ENCODE measurements around the gene VAMP5.
"Not testable (repeated sequence)": the region's sequence is repeated elsewhere in the genome, so short reads cannot be mapped to it uniquely, and the experiment has no call there.

Gene VAMP5

GRCh38 chr2:85600951-85601770 lies 16.9 kb downstream of the VAMP5 start:
- in situ Hi-C loops (cut with MboI; ENCODE audit: low pct_unique_long_range_greater_than_20kb, low sequenced_read_pairs, unreplicated experiment) = no loop called here
- no peak for TF ChIP-seq CTCF (IDR thresholded peaks at IDR 0.05; ENCODE audit: extremely low read depth, insufficient read depth, missing control alignments)
- DNase-seq (ENCODE audit: low spot score) = no peak

GRCh38 chr2:85601771-85602475 lies 17.7 kb downstream of the VAMP5 start:
- TF ChIP-seq CTCF (IDR thresholded peaks at IDR 0.05; ENCODE audit: extremely low read depth, insufficient read depth, missing control alignments) = no peak
- DNase-seq (ENCODE audit: low spot score) = no peak
- in situ Hi-C loops (cut with MboI; ENCODE audit: low pct_unique_long_range_greater_than_20kb, low sequenced_read_pairs, unreplicated experiment) = no loop called here

- in situ Hi-C loops (cut with MboI; ENCODE audit: low pct_unique_long_range_greater_than_20kb, low sequenced_read_pairs, unreplicated experiment) = no loop called here
- TF ChIP-seq CTCF (IDR thresholded peaks at IDR 0.05; ENCODE audit: extremely low read depth, insufficient read depth, missing control alignments) = peak; percentile 35
- DNase-seq (ENCODE audit: low spot score) = peak; percentile 96
Observed at GRCh38 chr2:85602476-85603234, 18.4 kb downstream of the VAMP5 start, which contains the start of gene TMEM150A. Gene TMEM150A (minus strand): TSS chr2:85602698. CDS start chr2:85601948, 750 bp downstream.

GRCh38 chr2:85604133-85604444 lies 19.9 kb downstream of the VAMP5 start:
- DNase-seq (ENCODE audit: low spot score); in situ Hi-C loops (cut with MboI; ENCODE audit: low pct_unique_long_range_greater_than_20kb, low sequenced_read_pairs, unreplicated experiment): not testable (repeated sequence)

- in situ Hi-C loops (cut with MboI; ENCODE audit: low pct_unique_long_range_greater_than_20kb, low sequenced_read_pairs, unreplicated experiment) = no loop called here
- no peak for TF ChIP-seq CTCF (IDR thresholded peaks at IDR 0.05; ENCODE audit: extremely low read depth, insufficient read depth, missing control alignments)
- no peak for DNase-seq (ENCODE audit: low spot score)
Observed at GRCh38 chr2:85604568-85605339, 20.5 kb downstream of the VAMP5 start.

GRCh38 chr2:85605406-85606115 lies 21.3 kb downstream of the VAMP5 start:
- TF ChIP-seq CTCF (IDR thresholded peaks at IDR 0.05; ENCODE audit: extremely low read depth, insufficient read depth, missing control alignments) = no peak
- in situ Hi-C loops (cut with MboI; ENCODE audit: low pct_unique_long_range_greater_than_20kb, low sequenced_read_pairs, unreplicated experiment) = no loop called here
- DNase-seq (ENCODE audit: low spot score) = no peak
